GM23338 (cell line): ENCODE results near the gene OCIAD2.

ENCODE experiments used
- EZH2 ChIP-seq: fragments of 200-600 bp; sonication (generic); IDR thresholded peaks from one replicate; pipeline ENCODE4 v1.8.0; 2017; ENCODE audit warnings: antibody characterized with exemption, mild to moderate bottlenecking, low read depth; ENCODE audit not compliant: unreplicated experiment
- EZH2phosphoT487 ChIP-seq: fragments of 200-600 bp; sonication (generic); IDR thresholded peaks from one replicate; pipeline ENCODE4 v1.8.1; 2018; ENCODE audit warnings: antibody characterized with exemption; ENCODE audit not compliant: unreplicated experiment
- JUNB ChIP-seq: IDR thresholded peaks from one replicate; pipeline ENCODE4 v1.6.1; 2016; ENCODE audit warnings: antibody characterized with exemption; ENCODE audit not compliant: unreplicated experiment
- STAT1 ChIP-seq: IDR thresholded peaks from one replicate; pipeline ENCODE4 v1.6.1; 2016; ENCODE audit warnings: antibody characterized with exemption; ENCODE audit not compliant: unreplicated experiment
- ZNF331 ChIP-seq: fragments of 250-450 bp; sonication (Bioruptor Pico); IDR thresholded peaks from 2 replicates; pipeline ENCODE4 v1.5.0; 2020; ENCODE audit warnings: low read depth, mild to moderate bottlenecking, moderate library complexity
- TF ChIP-seq, protein P1 (sequence below), 2 experiments: fragments of 200-600 bp in 1 of 2; sonication (generic) in 1 of 2; conservative IDR thresholded peaks; 2 replicates each; pipeline versions ENCODE4 v1.5.1 to v1.6.1; 2016 to 2017; ENCODE audit warnings: antibody characterized with exemption in 2 of 2, low read depth in 2 of 2, mild to moderate bottlenecking in 2 of 2, moderate library complexity in 1 of 2
- TF ChIP-seq, protein P2 (sequence below): IDR thresholded peaks from one replicate; pipeline ENCODE4 v1.6.1; 2018; ENCODE audit warnings: antibody characterized with exemption; ENCODE audit not compliant: unreplicated experiment

GRCh38 chr4:48879561-48880442 lies 26.8 kb downstream of the OCIAD2 start:
- TF ChIP-seq, protein P1, sequence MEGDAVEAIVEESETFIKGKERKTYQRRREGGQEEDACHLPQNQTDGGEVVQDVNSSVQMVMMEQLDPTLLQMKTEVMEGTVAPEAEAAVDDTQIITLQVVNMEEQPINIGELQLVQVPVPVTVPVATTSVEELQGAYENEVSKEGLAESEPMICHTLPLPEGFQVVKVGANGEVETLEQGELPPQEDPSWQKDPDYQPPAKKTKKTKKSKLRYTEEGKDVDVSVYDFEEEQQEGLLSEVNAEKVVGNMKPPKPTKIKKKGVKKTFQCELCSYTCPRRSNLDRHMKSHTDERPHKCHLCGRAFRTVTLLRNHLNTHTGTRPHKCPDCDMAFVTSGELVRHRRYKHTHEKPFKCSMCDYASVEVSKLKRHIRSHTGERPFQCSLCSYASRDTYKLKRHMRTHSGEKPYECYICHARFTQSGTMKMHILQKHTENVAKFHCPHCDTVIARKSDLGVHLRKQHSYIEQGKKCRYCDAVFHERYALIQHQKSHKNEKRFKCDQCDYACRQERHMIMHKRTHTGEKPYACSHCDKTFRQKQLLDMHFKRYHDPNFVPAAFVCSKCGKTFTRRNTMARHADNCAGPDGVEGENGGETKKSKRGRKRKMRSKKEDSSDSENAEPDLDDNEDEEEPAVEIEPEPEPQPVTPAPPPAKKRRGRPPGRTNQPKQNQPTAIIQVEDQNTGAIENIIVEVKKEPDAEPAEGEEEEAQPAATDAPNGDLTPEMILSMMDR (conservative IDR thresholded peaks at IDR 0.05; ENCODE audit: low read depth in 2 of 2): no peak
- TF ChIP-seq JUNB: no peak
- no peak for TF ChIP-seq EZH2
- TF ChIP-seq EZH2phosphoT487: no peak
- no peak for TF ChIP-seq STAT1
- TF ChIP-seq, protein P2, sequence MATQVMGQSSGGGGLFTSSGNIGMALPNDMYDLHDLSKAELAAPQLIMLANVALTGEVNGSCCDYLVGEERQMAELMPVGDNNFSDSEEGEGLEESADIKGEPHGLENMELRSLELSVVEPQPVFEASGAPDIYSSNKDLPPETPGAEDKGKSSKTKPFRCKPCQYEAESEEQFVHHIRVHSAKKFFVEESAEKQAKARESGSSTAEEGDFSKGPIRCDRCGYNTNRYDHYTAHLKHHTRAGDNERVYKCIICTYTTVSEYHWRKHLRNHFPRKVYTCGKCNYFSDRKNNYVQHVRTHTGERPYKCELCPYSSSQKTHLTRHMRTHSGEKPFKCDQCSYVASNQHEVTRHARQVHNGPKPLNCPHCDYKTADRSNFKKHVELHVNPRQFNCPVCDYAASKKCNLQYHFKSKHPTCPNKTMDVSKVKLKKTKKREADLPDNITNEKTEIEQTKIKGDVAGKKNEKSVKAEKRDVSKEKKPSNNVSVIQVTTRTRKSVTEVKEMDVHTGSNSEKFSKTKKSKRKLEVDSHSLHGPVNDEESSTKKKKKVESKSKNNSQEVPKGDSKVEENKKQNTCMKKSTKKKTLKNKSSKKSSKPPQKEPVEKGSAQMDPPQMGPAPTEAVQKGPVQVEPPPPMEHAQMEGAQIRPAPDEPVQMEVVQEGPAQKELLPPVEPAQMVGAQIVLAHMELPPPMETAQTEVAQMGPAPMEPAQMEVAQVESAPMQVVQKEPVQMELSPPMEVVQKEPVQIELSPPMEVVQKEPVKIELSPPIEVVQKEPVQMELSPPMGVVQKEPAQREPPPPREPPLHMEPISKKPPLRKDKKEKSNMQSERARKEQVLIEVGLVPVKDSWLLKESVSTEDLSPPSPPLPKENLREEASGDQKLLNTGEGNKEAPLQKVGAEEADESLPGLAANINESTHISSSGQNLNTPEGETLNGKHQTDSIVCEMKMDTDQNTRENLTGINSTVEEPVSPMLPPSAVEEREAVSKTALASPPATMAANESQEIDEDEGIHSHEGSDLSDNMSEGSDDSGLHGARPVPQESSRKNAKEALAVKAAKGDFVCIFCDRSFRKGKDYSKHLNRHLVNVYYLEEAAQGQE: no peak
- TF ChIP-seq ZNF331 (CRISPR knock-in tag): no peak
